Measurements from ENCODE around the gene PLIN3. TPM values are rescaled to one million over a fixed set of nuclear protein-coding genes. Genes with fewer than 3 reads are reported as not detected.
"Not testable (repeated sequence)": the region's sequence is repeated elsewhere in the genome, so short reads cannot be mapped to it uniquely, and the experiment has no call there.

The PLIN3 gene
- total RNA-seq, 1 donor from 2014 or later, result 28.6 TPM

DNA sequence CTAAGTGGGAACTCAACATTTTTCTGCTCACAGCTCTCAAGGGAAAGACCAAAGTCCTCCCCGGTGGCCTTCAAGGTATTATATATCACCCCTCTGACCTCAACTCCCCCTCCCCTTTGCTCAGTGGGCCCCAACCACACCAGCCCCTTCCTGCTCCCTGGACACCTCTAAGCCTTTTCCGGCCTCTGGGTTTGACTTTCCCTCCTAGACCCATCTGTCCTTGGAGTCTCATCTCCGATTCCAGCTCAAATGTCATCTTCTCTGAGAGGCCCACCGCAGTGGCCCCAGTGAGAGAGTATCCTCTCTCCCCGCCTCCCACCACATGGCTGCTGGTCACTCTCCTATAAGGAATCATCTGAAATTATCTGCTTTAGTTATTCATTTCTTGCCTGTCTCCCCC lies 40.9 kb upstream of the PLIN3 start:
- H3K36me3 Mint-ChIP-seq (ENCODE audit: low read depth), result peaks cover 29% of the 10 kb centered on the region
- H3K4me1 Mint-ChIP-seq, result peaks cover 21% of the 10 kb centered on the region
- DNase-seq, result no peak
- peak overlapping the region; percentile 77 for H3K4me3 Mint-ChIP-seq
- H3K9me3 Mint-ChIP-seq, result no peaks in the 10 kb centered on the region
- intact Hi-C loops (cut with micrococcal nuclease), result no loop called here
- H3K27me3 Mint-ChIP-seq, result no peaks in the 10 kb centered on the region
- H3K27ac Mint-ChIP-seq, result no peak overlapping the region

GRCh38 chr19:4906963-4907362 lies 39.5 kb upstream of the PLIN3 start:
- H3K27me3 Mint-ChIP-seq, result no peaks in the 10 kb centered on the region
- no peak overlapping the region for H3K4me3 Mint-ChIP-seq
- no peak overlapping the region for H3K27ac Mint-ChIP-seq
- no peaks in the 10 kb centered on the region for H3K9me3 Mint-ChIP-seq
- intact Hi-C loops (cut with micrococcal nuclease), result no loop called here
- H3K4me1 Mint-ChIP-seq, result peaks cover 14% of the 10 kb centered on the region
- peaks cover 15% of the 10 kb centered on the region for H3K36me3 Mint-ChIP-seq (ENCODE audit: low read depth)
- DNase-seq, result no peak

- Mint-ChIP-seq H3K9me3 (no peaks in the 10 kb centered on the region), H3K27ac (no peak overlapping the region), H3K4me3 (no peak overlapping the region), H3K4me1 (peaks cover 5% of the 10 kb centered on the region), H3K36me3 (ENCODE audit: low read depth) (no peaks in the 10 kb centered on the region), H3K27me3 (no peaks in the 10 kb centered on the region)
- intact Hi-C loops (cut with micrococcal nuclease), result no loop called here
- DNase-seq, result no peak
Measured at GRCh38 chr19:4904481-4904880, 37.0 kb upstream of the PLIN3 start.

GRCh38 chr19:4902796-4903195 lies 35.3 kb upstream of the PLIN3 start, which contains the start of gene ARRDC5:
ARRDC5 (minus strand) TSS chr19:4902896; CDS start chr19:4902825, 71 bp downstream.
- Mint-ChIP-seq H3K9me3 (no peaks in the 10 kb centered on the region), H3K27me3 (no peaks in the 10 kb centered on the region), H3K27ac (no peak within 1 kb of the TSS), H3K36me3 (ENCODE audit: low read depth) (no peaks in the 10 kb centered on the region), H3K4me1 (no peaks in the 10 kb centered on the region), H3K4me3 (no peak within 1 kb of the TSS)
- intact Hi-C loops (cut with micrococcal nuclease), result no loop called here
- no peak for DNase-seq

GRCh38 chr19:4900879-4901278 lies 33.4 kb upstream of the PLIN3 start:
- H3K27me3 Mint-ChIP-seq; H3K4me3 Mint-ChIP-seq; H3K4me1 Mint-ChIP-seq; H3K36me3 Mint-ChIP-seq (ENCODE audit: low read depth); H3K27ac Mint-ChIP-seq; DNase-seq; H3K9me3 Mint-ChIP-seq; intact Hi-C loops (cut with micrococcal nuclease): not testable (repeated sequence)

DNA sequence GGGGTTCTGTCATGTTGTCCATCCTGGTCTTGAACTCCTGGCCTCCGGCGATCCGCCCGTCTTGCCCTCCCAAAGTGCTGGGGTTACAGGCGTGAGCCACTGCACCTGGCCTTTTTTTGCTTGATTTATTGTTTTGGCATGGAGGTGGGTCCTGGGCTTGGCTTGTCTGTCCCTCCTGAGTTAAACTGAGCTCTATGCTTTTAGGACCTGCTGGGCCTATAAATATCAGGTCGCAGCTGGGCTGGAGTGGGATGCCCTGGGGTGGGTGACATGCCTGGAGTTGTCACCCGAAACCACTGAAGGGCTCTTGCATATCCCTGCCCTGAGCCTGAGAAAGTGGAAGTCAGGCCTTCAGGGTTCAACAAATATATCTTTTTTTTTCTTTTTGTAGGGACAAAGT lies 29.7 kb upstream of the PLIN3 start:
- H3K36me3 Mint-ChIP-seq (ENCODE audit: low read depth), result no peaks in the 10 kb centered on the region
- intact Hi-C loops (cut with micrococcal nuclease), result no loop called here
- no peaks in the 10 kb centered on the region for H3K9me3 Mint-ChIP-seq
- no peaks in the 10 kb centered on the region for H3K27me3 Mint-ChIP-seq
- no peak for DNase-seq
- no peak overlapping the region for H3K27ac Mint-ChIP-seq
- H3K4me1 Mint-ChIP-seq, result no peaks in the 10 kb centered on the region
- H3K4me3 Mint-ChIP-seq, result no peak overlapping the region

DNA sequence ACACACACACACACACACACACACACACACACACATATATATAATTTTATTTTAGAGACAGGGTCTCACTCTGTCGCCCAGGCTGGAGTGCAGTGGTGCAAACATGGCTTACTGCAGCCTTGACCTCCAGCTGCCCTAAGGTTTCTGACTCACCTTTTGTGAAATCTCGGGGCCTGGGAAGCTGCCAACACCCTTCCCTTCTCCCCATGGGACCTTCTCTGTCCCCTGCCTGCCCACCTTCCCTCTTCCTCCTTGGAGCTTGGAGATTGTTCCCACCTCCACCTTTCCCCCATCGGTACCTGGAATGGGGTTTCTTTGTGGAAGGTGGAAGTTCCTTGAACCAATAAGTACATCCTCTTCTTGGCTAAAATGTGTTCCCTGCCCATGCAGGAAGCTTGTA lies 28.9 kb upstream of the PLIN3 start:
- H3K4me1 Mint-ChIP-seq, result no peaks in the 10 kb centered on the region
- no peaks in the 10 kb centered on the region for H3K27me3 Mint-ChIP-seq
- intact Hi-C loops (cut with micrococcal nuclease), result no loop called here

GRCh38 chr19:4892962-4893361 lies 25.5 kb upstream of the PLIN3 start:
- intact Hi-C loops (cut with micrococcal nuclease); H3K27me3 Mint-ChIP-seq; H3K27ac Mint-ChIP-seq; H3K36me3 Mint-ChIP-seq (ENCODE audit: low read depth); H3K4me1 Mint-ChIP-seq; H3K9me3 Mint-ChIP-seq; DNase-seq; H3K4me3 Mint-ChIP-seq: not testable (repeated sequence)

More for the DNA sequence above, 28.9 kb upstream of the PLIN3 start:
- Mint-ChIP-seq H3K36me3 (ENCODE audit: low read depth) (no peaks in the 10 kb centered on the region), H3K4me3 (no peak overlapping the region), H3K9me3 (no peaks in the 10 kb centered on the region), H3K27ac (no peak overlapping the region)
- DNase-seq, result no peak

GRCh38 chr19:4891066-4891465 lies 23.6 kb upstream of the PLIN3 start:
- Mint-ChIP-seq H3K27me3 (no peaks in the 10 kb centered on the region), H3K4me3 (no peak overlapping the region), H3K9me3 (no peaks in the 10 kb centered on the region), H3K36me3 (ENCODE audit: low read depth) (no peaks in the 10 kb centered on the region), H3K4me1 (no peaks in the 10 kb centered on the region), H3K27ac (no peak overlapping the region)
- intact Hi-C loops (cut with micrococcal nuclease), result no loop called here
- no peak for DNase-seq

DNA sequence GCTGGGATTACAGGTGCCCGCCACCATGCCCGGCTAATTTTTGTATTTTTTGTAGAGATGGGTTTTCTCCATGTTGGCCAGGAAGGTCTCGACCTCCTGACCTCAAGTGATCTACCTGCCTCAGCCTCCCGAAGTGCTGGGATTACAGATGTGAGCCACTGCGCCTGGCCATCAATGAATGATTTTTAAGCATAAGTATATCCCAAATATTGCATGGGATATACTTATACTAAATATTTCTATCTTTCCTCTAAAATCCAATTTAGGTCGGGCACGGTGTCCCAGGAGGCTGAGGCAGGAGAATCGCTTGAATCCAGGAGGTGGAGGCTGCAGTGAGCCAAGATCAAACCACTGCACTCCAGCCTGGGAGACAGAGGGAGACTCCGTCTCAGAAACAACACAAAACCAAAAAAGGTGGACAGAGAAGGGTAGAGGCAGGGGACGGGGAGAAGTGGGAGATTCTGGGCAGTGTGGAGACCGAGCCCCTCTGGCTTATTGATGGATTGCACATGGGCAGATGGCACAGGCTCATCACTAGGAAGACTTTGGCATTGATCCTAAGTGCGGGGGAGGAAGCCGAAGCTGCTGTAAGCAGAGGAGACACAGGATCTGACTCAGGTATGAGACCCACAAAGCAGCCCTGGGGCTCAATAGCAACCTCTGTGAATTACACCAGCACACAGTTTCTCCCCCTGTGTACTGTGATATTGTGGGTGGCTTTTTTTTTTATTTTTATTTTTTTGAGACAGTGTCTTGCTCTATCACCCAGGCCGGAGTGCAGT lies 21.8 kb upstream of the PLIN3 start:
- Mint-ChIP-seq H3K27me3 (no peaks in the 10 kb centered on the region), H3K27ac (no peak overlapping the region), H3K4me3 (no peak overlapping the region), H3K9me3 (no peaks in the 10 kb centered on the region), H3K4me1 (no peaks in the 10 kb centered on the region), H3K36me3 (ENCODE audit: low read depth) (no peaks in the 10 kb centered on the region)
- no peak for DNase-seq
- intact Hi-C loops (cut with micrococcal nuclease), result no loop called here

DNA sequence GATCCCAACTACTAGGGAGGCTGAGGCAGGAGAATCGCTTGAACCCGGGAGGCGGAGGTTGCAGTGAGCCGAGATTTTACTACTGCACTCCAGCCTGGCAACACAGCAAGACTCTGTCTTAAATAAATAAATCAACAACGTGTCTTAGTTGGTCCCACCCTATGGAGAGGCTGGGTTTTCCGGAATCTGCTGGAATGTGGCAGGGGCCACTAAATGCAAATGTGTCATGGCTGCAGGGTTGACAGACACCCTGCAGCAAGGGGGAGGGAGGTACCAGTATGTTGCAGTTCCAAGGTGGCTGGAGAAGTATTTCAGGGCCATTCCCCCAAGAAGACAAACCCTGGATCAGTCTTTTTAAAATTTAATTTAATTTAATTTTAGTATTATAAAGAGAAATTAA lies 20.3 kb upstream of the PLIN3 start:
- intact Hi-C loops (cut with micrococcal nuclease); H3K4me3 Mint-ChIP-seq; H3K36me3 Mint-ChIP-seq (ENCODE audit: low read depth); H3K27ac Mint-ChIP-seq; H3K4me1 Mint-ChIP-seq; H3K27me3 Mint-ChIP-seq; DNase-seq; H3K9me3 Mint-ChIP-seq: not testable (repeated sequence)

GRCh38 chr19:4884993-4885392 lies 17.5 kb upstream of the PLIN3 start:
- H3K36me3 Mint-ChIP-seq (ENCODE audit: low read depth); intact Hi-C loops (cut with micrococcal nuclease); H3K4me1 Mint-ChIP-seq; H3K4me3 Mint-ChIP-seq; H3K9me3 Mint-ChIP-seq; DNase-seq; H3K27ac Mint-ChIP-seq; H3K27me3 Mint-ChIP-seq: not testable (repeated sequence)

GRCh38 chr19:4882874-4883273 lies 15.4 kb upstream of the PLIN3 start:
- H3K9me3 Mint-ChIP-seq; H3K27ac Mint-ChIP-seq; H3K4me3 Mint-ChIP-seq; DNase-seq; intact Hi-C loops (cut with micrococcal nuclease); H3K36me3 Mint-ChIP-seq (ENCODE audit: low read depth); H3K27me3 Mint-ChIP-seq; H3K4me1 Mint-ChIP-seq: not testable (repeated sequence)

GRCh38 chr19:4879041-4879440 lies 11.6 kb upstream of the PLIN3 start:
- no peaks in the 10 kb centered on the region for H3K9me3 Mint-ChIP-seq
- no peak for DNase-seq
- intact Hi-C loops (cut with micrococcal nuclease), result no loop called here
- H3K27ac Mint-ChIP-seq, result no peak overlapping the region
- H3K4me1 Mint-ChIP-seq, result no peaks in the 10 kb centered on the region
- no peaks in the 10 kb centered on the region for H3K27me3 Mint-ChIP-seq
- no peaks in the 10 kb centered on the region for H3K36me3 Mint-ChIP-seq (ENCODE audit: low read depth)
- H3K4me3 Mint-ChIP-seq, result no peak overlapping the region

- Mint-ChIP-seq H3K36me3 (ENCODE audit: low read depth) (no peaks in the 10 kb centered on the region), H3K27ac (no peak overlapping the region), H3K27me3 (no peaks in the 10 kb centered on the region), H3K4me1 (no peaks in the 10 kb centered on the region), H3K9me3 (no peaks in the 10 kb centered on the region), H3K4me3 (no peak overlapping the region)
- intact Hi-C loops (cut with micrococcal nuclease), result no loop called here
- no peak for DNase-seq
Measured at GRCh38 chr19:4878491-4878968, 11.1 kb upstream of the PLIN3 start.
